Activated naive CD8-positive, alpha-beta T cell treated with anti-CD3 and anti-CD28 coated beads, Interleukin-2, amount 50 U/mL, for 16 hours (primary cell): ENCODE data around the gene SPI1.

Source experiments
- DNase-seq: peaks from one replicate; pipeline ENCODE4 v3.0.0-alpha.2; 2020; ENCODE audit warnings: low read depth, low spot score

The SPI1 gene

DNA sequence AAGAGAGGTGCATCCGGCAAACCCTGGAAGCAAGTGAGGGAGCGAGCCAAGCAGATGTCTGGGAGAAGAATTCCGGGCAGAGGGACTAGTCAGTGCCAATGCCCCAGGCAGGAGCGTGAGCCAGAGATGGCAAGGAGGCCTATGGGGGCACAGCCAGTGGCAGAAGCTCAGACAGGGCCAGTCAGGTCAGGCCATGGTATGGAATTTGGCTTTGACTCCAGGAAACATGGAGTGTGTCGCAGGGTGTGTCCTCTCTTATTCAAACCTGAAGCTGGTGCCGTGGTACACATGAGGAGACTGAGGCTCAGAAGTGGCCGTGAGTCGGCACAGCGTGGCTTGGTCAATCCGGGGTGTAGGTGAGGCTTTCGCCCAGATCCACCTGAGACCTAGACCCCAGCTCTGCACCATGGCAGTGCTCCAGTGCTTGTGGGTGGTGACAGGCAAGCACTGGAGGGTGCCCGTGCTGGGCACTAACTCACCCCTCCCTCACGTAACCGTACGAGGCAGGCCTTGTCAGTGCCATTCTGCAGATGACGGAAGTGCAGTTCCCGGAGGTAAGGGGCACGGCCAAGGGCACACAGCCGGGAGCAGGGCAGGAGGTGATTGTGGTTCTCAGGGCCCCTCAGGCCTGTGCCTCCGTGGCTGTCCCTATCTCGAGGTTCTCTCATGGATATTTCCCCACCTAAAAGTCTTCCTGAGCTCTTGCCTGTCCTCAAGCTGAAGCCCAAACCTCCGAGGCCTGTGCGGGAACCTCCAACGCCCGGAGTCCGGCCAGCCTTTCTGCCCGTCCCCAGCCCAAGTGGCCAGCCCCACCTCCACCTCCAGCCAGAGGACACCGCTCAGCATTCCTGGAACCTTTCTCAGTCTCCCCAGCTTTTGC is 10.6 kb upstream of the SPI1 start:
- DNase-seq, result no peak

DNA sequence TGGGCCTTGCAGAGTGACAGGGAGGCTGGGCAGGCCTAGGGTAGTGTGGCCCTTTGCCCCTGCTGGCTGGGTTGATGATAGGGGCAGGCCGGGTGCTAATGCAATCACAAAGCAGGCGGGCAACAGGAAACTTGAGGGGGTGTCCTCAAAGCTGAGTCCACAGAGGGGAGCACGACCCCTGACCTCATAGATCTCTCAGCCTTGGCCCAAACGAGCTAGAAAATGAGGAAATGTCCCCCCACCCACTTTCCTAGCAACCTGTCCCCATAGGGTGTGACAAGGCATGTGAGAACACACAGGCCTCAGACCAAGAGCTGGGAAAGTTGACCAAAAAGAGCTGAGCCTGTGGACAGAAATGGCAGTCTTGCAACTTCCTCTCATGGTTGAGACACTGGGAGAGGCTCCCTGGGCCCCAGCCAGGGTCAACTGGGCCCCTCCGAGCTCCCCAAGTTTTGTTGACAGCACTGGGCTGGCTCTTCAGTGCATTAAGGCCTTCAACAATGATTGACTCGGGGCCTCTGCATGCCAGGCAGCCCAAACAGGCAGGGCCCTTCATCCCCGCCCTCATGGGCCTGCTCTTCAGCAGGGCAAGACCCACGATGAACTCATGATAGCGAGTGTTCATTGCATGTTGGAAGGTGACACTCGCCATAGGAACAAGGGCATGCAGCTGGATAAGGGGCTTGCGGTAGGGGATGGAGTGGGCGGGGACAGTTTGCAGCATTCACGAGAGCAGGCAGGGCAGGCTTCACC is 9.8 kb upstream of the SPI1 start:
- no peak for DNase-seq

GRCh38 chr11:47384498-47384897 is 6.2 kb upstream of the SPI1 start:
- no peak for DNase-seq

GRCh38 chr11:47383071-47383470 is 4.7 kb upstream of the SPI1 start:
- DNase-seq, result no peak

- no peak for DNase-seq
Observed at GRCh38 chr11:47380078-47380477, 1.7 kb upstream of the SPI1 start.

- no peak for DNase-seq
Observed at GRCh38 chr11:47379317-47379716, 970 bp upstream of the SPI1 start.

DNA sequence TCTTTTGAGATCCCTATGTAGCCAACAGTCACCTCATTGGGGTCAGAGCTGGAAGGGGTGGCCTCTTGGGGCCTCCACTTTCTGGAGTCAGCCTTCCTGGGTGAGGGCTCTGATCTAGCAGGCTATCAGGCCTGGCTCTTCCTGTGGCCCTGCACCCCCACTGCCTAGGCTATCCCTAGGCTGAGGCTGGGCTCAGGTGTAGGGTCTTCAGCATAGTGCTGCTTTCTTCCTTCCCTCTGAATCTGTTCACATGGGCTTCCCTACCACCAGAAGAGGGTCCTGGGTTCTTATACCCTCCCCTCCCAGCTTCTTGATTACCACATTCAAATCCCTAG is 456 bp upstream of the SPI1 start:
- no peak for DNase-seq

DNA sequence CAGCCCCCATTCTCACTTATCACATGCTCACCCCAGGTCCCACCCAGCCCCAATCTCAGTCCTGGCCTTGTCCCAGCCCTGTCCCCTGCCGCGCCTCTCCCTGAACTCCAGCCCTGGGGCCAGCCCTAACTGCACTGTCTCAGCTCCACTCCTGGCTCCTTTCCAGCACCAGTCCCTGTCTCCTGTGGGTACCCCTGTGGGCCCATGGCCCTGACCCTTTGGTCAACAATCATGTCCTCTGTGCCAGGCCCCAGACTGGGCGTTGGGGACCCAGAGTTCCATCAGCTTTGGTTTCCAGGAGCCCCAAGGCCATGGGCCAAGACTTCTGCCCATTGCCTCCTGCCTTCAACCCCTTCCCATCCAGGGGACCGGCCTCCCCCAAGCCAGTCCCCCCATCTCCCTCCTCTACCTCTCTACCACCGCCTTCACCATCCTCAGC is 757 bp downstream of the SPI1 start:
- no peak for DNase-seq

DNA sequence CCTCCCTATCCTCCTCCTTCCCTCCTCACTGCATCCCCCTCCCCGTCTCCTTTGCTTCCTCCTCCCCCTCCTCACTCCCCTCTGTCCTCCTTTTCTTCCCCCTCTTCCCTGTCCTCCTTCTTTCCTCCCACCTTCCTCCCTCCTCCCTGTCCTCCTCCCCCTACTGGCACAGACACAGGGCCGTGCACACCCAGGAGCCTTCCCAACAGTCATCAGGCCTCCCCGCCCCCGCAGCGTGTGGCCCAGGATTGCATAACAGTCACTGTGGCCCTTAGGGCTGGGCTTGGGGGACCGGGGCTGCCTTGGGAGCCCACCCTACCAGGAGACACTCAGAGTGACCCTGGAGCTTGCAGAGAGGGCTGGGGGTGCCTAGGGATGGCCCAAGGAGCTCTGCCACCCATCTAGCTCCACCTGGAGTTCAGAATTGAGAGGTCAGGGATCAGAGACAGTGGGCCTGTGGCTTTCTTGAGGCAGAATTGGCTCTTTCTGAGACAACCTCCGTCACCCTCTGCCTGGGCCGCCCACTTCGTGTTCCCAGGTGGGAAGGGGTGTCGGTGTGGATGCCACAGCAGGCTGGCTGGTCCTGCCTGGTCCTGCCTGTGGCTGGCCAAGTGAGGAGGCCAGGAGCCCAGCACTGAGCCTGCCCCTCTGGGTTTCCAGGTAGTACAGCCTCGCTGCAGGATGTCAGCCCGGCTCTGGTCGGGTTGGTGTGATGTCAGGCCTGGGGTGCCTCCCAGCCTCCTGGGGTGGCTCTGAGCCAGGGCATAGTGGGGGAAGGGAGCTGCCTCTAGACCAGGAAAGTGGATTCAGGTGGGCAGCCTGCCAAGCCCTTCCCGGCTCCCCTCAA is 1.6 kb downstream of the SPI1 start:
- DNase-seq, result no peak

- DNase-seq, result no peak
Observed at GRCh38 chr11:47376107-47376524, 2.2 kb downstream of the SPI1 start.

DNA sequence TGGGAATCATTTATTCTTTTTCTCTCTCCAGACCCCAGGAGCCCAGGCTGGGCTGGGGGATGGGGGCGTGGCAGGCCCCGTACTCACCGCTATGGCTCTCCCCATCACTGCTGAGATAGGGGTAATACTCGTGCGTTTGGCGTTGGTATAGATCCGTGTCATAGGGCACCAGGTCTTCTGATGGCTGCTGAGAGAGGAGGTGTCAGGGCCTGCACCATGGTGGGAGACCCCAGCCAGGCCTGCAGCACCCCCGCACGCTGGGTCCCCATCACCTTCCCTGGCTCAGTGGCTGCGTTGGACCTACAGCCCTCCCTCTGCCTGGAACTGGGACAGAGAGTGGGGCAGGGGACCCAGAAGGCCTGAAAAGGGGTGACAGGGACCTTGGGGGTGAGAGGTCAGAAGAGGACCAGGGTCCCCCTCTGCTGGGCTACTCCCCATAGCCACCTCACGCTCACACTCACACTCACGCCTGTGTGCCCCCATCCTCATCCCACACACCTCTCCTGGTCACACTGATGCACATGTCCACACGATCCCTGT is 2.7 kb downstream of the SPI1 start:
- no peak for DNase-seq

DNA sequence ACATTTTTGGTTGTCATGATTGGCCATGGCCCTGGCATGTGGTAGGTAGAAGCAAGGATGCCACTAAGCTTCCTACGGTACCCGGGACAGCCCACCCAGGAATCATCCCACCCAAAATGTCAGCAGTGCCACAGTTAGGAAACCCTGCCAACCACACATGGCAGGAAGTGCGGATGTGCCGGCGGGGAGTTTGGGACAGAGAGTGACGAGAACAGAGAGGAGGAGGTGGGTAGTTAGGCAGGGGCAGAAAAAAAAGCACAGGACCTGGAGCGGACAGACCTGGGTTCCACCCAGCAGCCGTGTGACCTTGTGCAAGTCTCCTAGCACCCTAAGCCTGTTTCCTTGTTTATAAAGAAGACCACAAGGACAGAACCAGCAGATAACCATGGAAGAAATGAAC is 3.3 kb downstream of the SPI1 start:
- no peak for DNase-seq

DNA sequence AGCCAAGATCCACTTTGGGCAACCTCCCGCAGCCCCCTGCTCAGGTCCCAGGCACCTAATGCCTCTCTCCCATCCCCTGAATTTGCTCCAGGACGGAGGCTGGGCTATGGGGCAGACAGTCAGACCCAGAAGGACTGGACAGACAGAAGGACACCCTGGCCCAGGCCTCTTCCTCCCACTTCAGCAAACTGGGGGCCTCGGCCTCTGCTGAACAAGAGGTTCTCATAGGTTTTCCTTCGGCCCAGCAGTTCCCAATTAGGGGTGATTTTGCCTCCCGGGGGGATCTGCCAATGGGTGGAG is 3.7 kb downstream of the SPI1 start:
- no peak for DNase-seq

GRCh38 chr11:47373876-47374719 is 4.2 kb downstream of the SPI1 start:
- peak; percentile 61 for DNase-seq

DNA sequence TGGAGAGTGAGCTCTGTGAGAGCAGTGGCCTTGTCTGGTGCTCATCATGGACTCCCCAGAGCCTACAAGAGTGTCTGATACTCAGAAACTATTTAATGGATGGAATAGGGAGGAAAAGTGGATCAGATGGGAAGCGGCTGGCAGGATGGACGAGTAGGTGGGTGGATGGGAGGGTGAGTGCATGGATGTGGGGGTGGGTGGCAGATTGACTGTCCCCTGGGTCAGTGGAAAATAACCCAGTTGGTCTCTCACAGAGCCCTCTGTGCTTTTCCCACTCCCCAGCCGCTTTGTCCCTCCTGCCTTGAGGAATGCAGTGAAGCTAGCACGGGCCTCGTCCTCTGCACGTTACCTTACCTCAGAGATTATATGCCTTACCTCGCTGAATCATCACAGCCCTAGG is 5.9 kb downstream of the SPI1 start:
- no peak for DNase-seq

GRCh38 chr11:47369676-47370075 is 8.7 kb downstream of the SPI1 start:
- DNase-seq, result no peak

DNA sequence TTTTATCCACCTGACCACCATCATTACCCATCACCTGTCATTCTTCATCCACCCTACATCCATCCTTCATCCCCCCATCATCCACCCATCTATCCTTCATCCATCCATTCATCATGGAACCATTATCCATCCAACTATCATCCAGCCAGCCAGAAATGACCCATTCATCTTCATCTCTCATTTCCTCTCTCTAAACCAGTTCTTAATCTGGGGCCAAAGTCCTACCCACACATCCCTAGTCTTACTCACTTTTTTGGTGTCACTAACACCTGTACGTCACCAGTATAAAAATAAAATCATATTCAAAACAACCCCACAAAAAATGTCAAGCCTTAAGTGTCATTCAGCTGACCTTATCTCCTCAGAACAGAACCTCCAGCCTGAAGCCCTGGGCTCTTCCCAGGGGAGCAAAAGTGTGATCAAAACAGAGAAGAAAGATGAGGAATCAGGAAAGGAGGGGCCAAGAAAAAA is 12.3 kb downstream of the SPI1 start:
- DNase-seq, result no peak

DNA sequence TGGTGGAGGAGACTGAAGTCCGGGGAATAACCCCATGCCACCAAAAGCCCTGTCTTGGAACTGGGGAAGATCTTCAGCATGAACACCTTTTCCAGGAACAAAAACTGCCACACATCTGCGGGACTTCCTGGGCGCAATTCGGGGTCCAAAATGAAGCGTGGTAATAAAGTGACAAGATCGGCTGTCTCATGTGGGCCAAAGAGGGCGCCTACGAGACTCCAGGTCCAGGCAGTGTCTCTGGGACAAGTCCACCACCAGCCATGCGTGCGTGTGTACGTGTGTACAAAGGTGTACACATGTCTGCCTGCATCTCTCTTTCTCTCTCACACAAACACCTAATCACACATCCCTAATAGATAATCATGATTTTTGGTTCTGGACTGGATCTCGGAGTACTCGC is 16.9 kb downstream of the SPI1 start:
- DNase-seq, result no peak

DNA sequence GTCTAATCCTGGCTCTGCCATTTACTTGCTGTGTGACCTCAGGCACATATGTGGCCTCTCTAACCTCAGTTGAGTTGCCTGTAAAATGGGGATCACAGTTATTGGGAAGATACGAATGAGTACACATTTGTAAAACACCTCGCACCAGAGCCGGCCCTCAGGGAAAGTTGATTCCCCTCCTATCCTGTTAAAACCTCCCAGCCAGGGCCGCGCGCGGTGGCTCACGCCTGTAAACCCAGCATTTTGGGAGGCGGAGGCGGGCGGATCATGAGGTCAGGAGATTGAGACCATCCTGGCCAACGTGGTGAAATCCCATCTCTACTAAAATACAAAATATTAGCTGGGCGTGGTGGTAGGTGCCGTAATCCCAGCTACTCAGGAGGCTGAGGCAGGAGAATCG is 18.0 kb downstream of the SPI1 start:
- DNase-seq, result no peak

GRCh38 chr11:47359586-47359985 is 18.8 kb downstream of the SPI1 start:
- no peak for DNase-seq

- DNase-seq, result no peak
Observed at GRCh38 chr11:47359162-47359561, 19.2 kb downstream of the SPI1 start.
